Left forelimb (tissue), 1 donor: Measurements from ENCODE around the gene NRXN3.

Experiments
- DNase-seq: peaks from one replicate; pipeline ENCODE4 v3.0.0-alpha.2; 2018; ENCODE audit warnings: low spot score

The NRXN3 gene

DNA sequence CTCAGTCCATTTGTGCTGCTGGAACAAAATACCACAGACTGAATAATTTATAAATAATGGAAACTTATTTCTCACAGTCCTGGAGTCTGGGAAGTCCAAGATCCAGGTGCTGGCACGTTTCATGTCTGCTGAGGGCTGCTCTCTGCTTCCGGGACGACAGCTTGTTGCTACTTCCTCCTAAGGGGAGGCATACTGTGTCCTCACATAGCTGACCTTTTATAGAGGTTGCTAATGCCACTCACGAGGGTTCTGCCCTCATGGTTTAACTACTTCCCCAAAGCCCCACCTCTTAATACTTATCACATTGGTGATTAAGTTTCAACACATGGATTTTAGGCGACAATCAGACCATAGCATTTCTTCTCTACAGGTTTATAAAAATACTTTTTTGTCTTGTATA is 411.1 kb downstream of the NRXN3 start:
- DNase-seq, result no peak

DNA sequence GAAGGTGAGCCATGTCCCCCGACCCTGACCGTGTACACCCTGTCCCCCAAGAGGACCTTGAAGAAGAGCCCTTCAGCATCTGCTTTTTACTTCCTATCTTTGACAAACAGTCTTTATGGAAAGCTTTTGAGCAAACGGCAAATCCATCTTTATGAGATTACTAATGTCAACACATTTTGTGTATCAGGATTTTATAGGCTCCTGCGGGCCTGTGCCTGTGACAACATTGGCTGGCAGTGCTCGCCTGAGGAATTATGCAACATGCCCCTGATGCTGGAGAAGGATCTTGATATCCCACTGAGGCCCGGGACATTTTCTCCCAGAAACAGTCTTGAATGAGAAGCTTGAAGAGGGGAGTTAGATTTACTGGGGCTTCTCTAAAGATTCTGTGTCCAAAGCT is 416.5 kb downstream of the NRXN3 start:
- DNase-seq, result no peak

DNA sequence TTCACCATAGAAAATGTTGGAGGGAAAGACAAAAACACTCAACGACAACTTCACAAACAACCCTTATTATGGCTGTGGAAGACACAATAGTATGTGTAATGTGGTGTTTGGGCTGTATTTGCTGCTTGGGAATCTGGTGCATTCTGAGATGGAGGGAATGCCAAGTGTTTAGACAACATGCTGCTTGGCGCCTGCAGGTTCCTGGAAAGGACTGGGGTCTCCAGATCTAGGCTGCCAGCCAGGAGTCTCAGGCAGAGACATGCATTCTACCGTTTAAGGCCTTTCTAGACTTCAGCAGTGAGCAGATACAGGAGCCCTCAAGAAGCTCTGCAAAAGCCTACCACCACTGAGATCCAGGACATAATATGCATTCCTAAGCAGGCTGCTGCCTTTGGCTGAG is 418.7 kb downstream of the NRXN3 start:
- DNase-seq, result no peak

DNA sequence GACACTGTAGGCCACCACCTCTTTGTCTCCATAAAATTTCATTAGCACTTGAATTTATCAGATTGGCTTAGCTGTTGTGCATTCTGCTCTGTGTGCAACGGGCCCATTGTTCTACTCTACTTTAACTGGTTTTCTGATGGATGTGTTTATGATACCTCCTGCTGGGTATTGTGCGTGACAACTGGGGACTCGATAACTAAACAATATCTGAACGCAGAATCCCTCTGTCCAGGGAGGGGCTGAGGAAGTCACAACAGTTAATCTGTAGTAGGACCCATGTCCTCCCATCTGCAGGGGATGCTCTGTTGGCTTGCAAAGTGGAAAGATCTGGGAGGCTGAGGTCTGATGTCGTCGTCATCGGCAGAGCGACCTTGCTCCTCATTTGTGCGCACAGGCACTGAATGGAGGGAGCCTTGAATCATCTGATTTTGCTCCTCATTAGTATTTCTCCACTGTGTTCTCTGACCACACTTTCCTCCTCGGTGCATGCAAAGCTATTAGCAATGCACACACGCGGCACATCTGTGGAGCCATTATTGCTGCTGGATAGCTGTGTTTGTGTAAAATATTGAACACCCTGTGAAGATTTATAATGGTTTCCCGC is 422.5 kb downstream of the NRXN3 start:
- DNase-seq, result no peak

DNA sequence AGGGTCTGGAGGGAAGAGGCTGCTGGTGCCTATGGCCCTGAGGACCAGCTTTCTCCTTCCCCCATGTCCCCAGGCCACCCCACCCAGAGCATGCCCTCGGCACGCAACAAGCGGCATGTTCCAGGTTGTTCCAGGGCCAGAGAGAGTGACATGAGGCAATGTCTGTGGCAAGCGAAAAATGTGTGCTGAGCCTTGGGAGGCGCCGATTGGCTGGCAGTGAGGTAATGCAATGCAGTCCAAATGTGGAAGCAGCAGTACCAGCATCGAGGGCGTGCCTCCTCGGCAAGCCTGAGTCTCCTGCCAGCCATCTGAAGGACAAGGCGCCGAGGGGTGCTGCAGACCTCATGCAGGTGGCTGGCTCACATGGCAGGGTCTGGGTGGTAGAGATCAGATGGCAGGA is 423.8 kb downstream of the NRXN3 start:
- DNase-seq, result no peak

GRCh38 chr14:78595797-78596196 is 425.6 kb downstream of the NRXN3 start:
- DNase-seq, result no peak

- no peak for DNase-seq
Observed at GRCh38 chr14:78598046-78598920, 428.1 kb downstream of the NRXN3 start.

DNA sequence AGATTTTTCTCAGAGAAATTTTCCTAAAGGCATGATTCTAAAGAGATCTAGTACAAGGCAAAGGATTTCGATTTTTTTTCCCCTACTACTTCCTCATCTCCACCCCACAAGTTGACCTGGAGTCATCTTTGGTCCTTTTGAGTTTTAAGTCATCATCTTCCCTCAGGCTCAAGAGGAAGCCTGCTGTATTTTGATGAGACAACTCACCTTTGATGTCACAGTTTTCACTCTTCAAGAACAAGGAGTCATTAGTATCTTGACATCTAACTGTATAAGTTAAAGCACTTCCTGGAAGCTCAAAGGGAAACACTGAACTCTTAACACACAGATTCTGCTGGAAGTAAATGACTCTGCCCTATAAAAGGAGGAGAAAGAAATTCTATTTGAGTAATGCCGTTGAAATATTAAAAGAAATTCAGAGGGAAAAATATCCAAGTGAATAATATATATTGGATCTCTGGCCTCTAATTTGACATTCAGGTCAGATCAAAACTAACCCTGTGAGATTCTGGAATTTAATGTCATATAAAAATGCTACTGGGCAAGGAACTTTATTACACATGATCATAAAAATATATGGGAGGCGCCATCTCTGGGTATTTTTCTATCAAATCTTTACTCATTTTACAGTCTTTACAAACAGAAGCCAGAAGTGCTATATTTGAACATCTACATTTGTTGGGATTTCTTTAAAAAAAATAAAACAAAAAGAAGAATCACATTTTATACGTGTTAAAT is 435.0 kb downstream of the NRXN3 start:
- no peak for DNase-seq

GRCh38 chr14:78605897-78606500 is 435.8 kb downstream of the NRXN3 start:
- no peak for DNase-seq

- no peak for DNase-seq
Observed at GRCh38 chr14:78608998-78609787, 439.0 kb downstream of the NRXN3 start.

DNA sequence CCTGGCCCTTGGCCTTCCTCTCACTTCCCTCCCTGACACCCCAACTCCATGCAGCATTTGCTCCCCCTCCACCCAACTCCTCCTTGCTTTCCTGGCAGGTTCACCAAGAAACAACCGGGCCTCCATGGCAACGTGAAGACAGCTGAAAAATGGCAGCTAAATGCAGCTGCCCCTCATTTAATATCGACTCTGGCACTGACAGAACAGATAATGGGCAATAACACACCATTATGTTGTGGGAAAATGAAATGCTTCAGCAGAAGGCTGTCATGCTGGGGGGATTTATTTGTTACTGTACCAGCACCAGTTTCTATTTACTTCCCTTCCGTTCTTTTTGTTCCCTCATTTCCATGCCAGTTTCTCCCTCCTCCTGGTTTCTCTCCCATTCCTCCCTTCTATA is 440.8 kb downstream of the NRXN3 start:
- DNase-seq, result no peak

DNA sequence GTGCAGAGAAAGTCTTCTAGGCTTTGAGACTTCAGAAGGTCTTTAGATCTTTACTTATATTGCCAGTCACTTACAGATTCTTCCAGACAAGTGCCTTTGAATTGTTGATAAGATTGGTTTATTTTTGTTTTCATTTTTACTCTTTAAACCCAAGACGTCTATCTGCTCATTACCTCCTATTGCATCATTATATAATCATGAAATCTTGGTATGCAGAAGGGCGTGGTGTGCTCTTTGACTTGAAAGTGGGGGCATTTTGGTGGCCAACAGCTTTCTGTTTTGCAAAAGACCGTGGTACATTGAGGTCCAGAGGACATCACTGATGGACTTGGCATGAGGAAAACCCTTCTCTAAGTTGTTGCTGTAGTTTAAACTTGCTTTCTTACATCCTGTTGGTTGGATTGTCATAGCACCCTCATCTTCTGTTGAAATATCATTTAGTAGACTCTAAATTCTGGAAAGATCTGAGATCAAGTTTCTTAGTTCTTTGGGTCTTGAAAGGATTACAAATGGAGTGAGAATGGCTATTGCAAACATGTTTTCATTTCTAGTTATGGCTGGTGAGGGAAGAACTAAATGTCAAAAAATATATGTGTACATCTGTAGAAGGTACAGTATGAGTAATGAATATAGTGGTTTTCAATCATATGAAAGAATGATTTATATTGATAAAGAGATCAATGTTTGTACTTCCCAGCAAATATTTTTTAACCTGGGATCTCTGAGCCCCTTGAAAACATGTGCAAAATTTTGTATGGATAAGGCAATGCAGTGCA is 441.8 kb downstream of the NRXN3 start:
- no peak for DNase-seq

DNA sequence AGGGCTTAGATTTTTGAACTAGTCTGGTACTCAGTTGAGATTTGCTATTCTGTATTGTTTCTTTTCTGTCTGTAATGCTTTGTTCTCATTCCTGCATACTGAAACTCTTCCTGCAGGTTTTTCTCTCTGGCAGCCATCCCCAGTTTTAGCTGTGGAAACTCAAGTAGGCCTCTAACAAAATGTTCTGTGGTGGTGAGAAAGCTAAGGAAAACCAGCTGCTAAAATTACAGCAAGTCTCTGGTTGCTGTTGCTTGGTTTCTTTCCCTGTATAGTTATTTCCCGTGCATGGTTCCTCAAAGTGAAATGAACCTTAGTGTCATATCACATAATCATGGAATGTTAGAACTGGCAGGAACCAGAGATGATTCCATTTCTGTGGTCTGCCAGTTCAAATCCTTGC is 442.5 kb downstream of the NRXN3 start:
- DNase-seq, result no peak

DNA sequence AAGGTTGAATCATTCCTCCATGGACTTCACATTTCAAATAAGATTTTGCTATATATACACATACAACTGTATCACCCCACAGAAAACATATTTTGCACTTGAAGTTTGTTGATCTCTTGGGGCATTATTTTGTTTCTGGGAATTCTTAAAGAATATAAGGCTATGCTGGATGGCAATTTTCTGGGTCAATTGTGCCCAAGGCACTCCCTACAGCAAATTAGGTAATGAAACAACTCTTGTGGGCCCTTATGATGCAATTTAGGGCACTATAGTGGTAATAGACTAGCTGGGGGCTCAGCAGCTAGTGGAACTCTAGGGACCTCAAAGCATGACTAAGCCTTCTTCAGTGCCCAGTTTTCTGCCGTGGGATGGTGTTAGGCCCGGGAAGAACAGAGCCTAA is 444.4 kb downstream of the NRXN3 start:
- no peak for DNase-seq

DNA sequence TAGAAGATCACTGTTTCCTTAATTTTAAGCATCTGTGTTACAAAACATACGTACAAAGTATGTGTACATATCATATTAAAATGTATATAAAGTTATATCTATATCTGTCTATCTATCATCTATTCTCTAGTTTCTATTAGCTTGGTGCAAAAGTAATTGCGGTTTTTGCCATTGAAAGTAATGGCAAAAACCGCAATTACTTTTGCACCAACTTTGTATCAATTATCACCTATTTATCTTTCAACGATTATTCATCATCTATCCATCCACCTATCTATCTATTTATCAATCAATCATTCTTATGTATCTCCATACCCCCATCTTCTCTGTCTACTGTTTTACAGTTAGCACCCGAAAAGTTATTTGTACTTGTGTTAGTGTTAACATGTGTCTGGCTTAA is 447.6 kb downstream of the NRXN3 start:
- no peak for DNase-seq

DNA sequence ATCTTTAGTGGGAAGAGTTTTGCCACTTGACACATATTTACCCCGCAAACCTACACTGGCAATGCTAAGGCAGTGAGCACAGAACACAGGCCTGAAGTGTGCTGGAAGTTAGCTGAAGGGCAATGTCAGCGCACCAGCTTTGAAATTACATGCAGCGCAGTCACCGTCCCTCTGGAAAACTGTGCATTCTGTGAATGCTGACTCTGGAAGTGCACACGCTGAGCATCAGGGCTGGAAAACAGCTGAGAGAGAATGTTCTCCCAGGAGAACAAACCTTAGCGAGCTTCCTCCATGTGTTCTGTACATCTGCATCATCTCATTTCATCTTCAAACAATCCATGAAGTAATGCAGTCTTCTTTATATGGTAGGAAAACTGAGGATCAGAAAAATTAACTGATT is 448.2 kb downstream of the NRXN3 start:
- DNase-seq, result no peak

GRCh38 chr14:78627114-78627513 is 456.9 kb downstream of the NRXN3 start:
- no peak for DNase-seq

- DNase-seq, result no peak
Observed at GRCh38 chr14:78631551-78631950, 461.4 kb downstream of the NRXN3 start.

GRCh38 chr14:78633752-78634151 is 463.6 kb downstream of the NRXN3 start:
- DNase-seq, result no peak

GRCh38 chr14:78637489-78637888 is 467.3 kb downstream of the NRXN3 start:
- DNase-seq, result no peak

DNA sequence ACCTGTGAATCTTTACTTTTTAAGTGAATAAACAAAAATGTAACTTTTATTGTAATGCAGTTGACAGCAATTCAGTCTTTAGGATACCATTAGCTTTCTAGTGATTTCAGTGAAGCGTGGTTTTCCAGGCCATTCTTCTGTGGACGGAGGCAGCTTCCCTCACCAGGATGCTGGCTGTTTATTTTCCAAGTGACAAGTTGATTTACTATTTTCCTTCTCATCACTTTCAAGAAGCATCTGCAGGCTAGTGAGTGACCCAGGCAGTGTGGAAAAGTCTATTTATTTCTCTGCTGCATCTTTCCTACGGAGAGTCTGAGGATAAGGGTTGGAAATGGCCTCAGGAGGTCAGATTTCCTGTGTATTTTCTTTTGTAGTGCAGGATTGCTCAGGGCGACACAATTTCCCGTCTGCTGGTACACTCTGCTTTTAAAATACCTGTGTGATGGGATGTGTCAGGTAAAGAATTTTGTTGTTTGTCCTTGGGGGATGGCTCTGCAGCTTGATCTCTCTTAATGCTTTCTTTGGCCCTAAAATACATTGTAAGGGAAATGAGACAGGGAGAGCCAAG is 467.8 kb downstream of the NRXN3 start:
- DNase-seq, result no peak
